GM21529 (cell line): ENCODE results near the gene PLA2G4F.

Source experiments
- ATAC-seq: cut with Tn5 transposase; IDR thresholded peaks from one replicate; pipeline ENCODE4 v1.9.1; 2021; ENCODE audit not compliant: unreplicated experiment

Gene PLA2G4F

DNA sequence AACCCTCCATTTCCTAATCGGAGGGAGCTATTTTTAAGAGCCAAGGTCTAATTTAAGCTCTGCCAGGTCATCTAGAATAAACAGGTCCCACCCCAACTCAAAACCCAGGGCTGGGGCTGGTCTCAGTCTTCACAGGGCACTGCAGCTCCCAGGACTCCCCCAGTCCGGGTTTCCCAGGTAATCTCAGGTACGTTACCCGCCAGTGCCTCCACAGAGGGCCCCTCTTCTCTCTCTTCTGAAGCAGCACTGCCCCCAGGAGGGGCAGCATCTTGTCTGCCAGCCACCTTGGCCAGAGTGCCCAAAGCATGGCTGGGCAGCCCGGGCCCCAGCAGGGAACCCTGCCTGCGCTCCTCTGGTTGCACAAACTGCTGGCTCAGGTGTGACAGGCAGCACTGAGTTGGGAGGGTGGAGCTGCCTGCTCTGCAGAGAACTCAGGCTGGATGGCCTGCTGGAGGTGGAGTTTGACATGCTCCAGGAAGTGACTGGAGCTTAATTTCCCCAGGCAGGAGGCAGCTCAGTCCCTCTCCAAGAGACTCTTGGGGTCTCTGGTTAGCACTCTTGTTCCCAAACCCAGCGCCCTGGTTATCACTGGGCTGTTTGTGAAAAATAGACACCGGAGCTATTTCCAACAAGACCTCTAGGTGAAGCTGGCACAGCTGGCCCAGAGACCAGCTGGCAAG, at the start of gene PLA2G4F:
Gene PLA2G4F, minus strand, starts transcription at position 394 of the 680 bp plus-strand sequence. Its CDS starts 87 bp downstream, at position 307.
- ATAC-seq = no peak

DNA sequence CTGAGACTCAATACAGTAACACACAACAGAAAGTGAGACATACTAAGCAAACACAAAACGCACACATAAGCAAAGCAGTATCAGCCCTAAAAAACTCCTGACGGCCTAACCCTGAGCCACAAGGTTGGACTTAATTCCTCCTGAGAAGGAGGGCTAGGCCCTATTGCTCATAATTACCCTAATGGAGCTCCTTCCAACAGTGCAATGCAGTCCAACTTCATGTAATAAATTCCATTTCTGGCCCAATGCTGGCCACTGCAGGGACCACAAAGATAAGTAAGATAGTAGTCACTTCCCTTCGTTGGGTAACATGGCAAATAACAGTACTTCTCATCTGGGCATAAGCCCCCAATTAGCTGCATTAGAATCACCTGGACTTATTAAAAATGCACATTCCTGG, 47.5 kb upstream of the PLA2G4F start:
- no peak for ATAC-seq

DNA sequence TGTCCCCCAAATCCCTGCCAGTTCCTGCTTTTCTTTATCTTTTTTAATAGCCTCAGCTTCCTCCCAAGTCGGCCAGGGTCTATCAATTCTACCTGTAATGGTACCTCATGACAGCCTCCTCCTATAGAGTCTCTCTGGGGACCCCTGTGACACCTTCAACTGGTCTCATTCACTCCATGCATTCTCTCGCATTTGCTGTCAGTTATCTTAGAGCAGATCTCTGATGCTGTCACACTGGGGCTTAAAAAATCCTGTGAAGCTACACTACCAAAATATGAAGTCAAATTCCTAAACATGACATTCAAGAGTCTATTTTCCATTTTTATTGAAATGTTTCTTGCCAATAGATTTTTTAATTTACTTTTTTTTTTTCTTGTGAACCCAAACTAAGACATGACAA, 46.2 kb upstream of the PLA2G4F start:
- no peak for ATAC-seq

GRCh38 chr15:42201801-42202200, 45.4 kb upstream of the PLA2G4F start:
- no peak for ATAC-seq

DNA sequence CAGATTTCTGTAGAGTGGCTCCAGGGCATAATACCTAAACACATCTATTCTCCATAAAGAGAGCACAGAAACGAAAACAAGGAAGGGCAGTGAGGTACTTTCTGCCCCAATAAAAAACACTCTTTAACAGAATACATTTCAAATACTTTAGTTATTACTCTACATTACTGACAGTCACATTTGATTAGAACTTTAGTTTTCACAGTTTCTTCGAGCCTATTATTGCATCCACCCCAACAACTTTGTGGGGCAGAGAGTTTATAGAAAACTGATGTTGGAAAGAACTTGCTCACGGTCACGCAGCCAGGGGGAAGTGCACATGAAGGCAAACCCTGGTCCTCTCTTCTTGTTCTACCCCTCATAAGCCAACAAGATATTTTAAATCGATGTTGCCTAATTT, 42.7 kb upstream of the PLA2G4F start:
- ATAC-seq = no peak

DNA sequence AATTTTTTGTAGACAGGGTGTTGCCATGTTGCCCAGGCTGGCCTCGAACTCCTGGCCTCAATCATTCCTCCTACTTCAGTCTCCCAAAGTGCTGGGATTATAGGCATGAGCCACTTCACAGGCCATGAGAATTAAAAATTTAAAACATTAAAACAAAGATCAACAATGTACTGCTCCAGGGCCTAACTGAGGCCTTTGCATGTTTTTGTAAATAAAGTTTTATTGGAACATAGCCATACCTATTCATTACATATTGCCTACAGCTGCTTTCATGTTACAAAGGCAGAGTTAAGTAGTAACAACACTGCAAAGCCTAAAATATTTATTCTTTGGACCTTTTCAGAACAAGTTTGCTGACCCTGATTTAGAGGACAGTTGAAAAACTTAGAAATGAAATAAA, 42.1 kb upstream of the PLA2G4F start:
- ATAC-seq = no peak

- no peak for ATAC-seq
These were observed 38.1 kb upstream of the PLA2G4F start for GRCh38 chr15:42194513-42194912.

GRCh38 chr15:42193383-42193782, 36.9 kb upstream of the PLA2G4F start:
- no peak for ATAC-seq

DNA sequence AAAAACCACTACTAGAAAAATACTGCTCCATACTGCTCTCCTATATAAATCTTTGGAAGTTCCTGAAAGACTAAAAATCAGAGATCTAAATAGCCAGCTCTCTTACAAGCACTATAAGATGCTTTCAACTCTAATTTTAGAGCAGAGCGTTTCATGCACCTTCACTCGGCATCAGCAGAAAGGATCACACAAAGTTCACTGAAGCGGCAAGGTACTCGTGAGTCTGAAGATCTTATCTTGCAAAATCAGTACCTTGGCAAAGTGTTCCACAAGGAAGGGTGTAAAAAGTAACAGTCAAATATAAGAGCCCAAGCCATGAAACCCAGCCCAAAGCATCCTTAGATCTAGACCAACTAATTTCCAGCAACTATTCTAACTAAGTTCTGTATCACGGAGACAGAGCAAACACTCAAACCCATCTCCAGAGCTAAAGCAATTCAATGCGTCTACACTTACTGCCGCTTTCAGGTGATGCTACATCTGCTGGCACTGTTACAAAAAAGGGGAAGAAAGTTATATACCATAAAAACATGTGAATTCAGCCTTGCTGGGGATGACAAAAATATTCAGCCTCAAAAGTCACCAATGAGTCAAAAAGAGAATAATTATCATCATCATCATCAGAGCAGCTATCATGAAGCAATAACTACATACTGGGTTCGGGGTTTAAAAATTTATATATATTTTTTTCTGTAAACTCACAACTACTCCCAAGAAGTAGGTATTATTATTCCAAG, 35.3 kb upstream of the PLA2G4F start:
- no peak for ATAC-seq

DNA sequence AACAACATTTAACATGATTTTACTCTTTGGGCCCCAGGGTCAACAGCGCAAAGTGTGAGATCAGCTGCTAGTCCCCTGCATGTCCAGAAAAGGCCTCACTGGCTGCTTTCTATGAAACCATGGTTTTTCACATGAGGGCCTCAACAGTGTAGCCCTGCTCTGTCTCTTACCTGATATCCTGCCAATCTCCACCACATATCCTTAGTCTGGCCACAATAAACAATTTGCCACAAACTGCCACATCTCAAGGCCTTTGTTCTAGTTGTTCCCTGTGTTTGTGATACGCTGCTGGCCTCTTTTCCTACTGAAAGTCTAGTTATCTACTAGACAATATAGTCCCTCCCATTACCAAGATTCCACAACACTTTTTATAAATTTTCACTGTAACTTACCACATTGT, 33.9 kb upstream of the PLA2G4F start:
- ATAC-seq = no peak

DNA sequence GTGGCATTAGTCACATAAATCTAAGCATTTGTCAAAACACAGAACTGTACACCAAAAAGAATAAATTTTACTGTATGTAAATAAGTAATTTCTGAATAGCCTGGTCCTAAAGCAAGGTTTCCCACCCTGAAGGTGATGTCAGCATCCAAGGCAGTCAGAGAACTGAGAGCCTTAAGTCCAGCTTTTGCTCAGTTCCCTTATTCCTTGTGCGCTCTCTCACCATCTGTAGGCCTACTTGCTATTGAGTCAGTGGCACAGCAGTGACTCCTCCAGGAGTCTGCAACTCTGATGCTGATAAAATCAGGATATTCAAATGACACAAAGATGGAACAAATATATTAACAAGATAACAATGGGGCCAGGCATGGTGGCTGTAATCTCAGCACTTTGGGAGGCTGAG, 29.4 kb upstream of the PLA2G4F start:
- ATAC-seq = no peak

- ATAC-seq = no peak
These were observed 28.3 kb upstream of the PLA2G4F start for GRCh38 chr15:42184736-42185135.

- ATAC-seq = no peak
These were observed 27.9 kb upstream of the PLA2G4F start for GRCh38 chr15:42184296-42184695.

DNA sequence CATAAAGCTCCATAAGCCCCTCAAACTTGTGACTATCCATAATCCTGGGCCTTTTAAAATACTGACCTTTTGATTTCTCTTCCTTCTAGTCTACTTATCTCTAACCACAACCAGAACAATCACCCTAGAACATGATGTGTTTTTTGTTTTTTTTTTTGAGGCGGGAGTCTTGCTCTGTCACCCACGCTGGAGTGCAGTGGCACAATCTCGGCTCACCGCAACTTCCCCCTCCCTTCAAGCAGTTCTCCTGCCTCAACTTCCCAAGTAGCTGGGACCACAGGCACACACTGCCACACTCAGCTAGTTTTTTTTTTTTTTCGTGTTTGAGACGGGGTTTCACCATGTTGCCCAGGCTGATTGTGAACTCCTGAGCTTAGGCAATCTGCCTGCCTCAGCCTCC, 26.5 kb upstream of the PLA2G4F start:
- ATAC-seq = no peak

GRCh38 chr15:42182328-42182886, 26.0 kb upstream of the PLA2G4F start:
- no peak for ATAC-seq

DNA sequence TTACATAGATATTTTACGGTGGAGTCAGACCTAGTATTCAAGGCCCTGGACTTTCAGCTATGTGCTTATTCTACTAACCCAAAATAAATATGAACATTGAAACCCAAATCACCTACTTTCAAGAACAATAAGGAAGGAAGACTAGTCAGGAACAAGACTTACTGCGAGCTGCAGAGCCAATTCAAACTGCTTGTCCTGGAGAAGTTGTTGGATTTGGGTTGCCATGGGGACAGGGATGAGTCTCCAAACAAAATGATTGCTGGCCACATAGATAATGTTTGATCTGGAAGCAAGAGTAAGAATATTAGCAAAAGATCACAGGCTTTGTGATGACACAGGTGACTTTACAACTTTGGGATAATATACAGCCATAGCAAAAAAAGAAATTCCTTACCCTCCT, 21.6 kb upstream of the PLA2G4F start:
- no peak for ATAC-seq

- no peak for ATAC-seq
These were observed 19.2 kb upstream of the PLA2G4F start for GRCh38 chr15:42175671-42176070.

DNA sequence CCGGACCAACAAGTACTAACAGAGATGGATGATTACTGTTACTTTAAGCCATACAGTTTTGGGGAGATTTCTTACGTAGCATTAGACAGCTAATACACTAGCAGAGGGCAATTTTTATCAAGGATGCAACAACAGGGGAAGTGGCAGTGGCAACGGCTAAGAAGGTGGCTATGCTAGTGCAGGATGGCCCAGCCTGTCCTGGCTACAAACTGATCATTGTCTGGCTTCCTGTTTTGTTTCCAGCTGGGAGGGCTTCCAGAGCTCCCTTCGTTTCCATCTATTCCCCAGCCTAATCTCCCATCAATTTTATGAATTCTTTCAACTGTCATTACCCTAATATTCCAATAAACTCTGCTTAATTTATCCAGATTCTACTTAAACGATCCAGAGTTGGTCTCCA, 16.0 kb upstream of the PLA2G4F start:
- no peak for ATAC-seq

GRCh38 chr15:42171795-42172194, 15.4 kb upstream of the PLA2G4F start:
- ATAC-seq = no peak

GRCh38 chr15:42171122-42171521, 14.7 kb upstream of the PLA2G4F start:
- ATAC-seq = no peak

GRCh38 chr15:42166225-42166940, 9.9 kb upstream of the PLA2G4F start:
- no peak for ATAC-seq

GRCh38 chr15:42165106-42165505, 8.7 kb upstream of the PLA2G4F start:
- no peak for ATAC-seq
